IMR-90 (cell line): Measurements from ENCODE around the gene CYP17A1.

Experiments
- BHLHE40 ChIP-seq: fragments of 150-350 bp; IDR thresholded peaks from 2 replicates; pipeline ENCODE4 v1.6.1; 2016; ENCODE audit warnings: mild to moderate bottlenecking, low read depth, low read length
- CEBPB ChIP-seq: IDR thresholded peaks from 2 replicates; pipeline ENCODE4 v1.6.1; 2012; ENCODE audit warnings: low read depth, low read length, improper control_type of control experiment
- MAFK ChIP-seq: IDR thresholded peaks from 2 replicates; pipeline ENCODE4 v1.6.1; 2012; ENCODE audit warnings: low read depth, low read length, improper control_type of control experiment
- MXI1 ChIP-seq: IDR thresholded peaks from 2 replicates; pipeline ENCODE4 v1.6.1; 2012; ENCODE audit warnings: low read depth, mild to moderate bottlenecking, low read length, moderate library complexity, borderline replicate concordance
- POLR2A ChIP-seq: IDR thresholded peaks from 2 replicates; pipeline ENCODE4 v1.6.1; 2012; ENCODE audit warnings: mild to moderate bottlenecking, low read depth, low read length
- RAD21 ChIP-seq: IDR thresholded peaks from 2 replicates; pipeline ENCODE4 v1.6.1; 2012; ENCODE audit warnings: low read length, improper control_type of control experiment
- RCOR1 ChIP-seq: IDR thresholded peaks from 2 replicates; pipeline ENCODE4 v1.6.1; 2012; ENCODE audit warnings: mild to moderate bottlenecking, low read length, improper control_type of control experiment; ENCODE audit not compliant: insufficient replicate concordance
- RFX5 ChIP-seq: IDR thresholded peaks from 2 replicates; pipeline ENCODE4 v1.8.0; 2012; ENCODE audit warnings: low read depth, mild to moderate bottlenecking, low read length, moderate library complexity
- SMC3 ChIP-seq: fragments of 150-350 bp; IDR thresholded peaks from 2 replicates; pipeline ENCODE4 v1.6.1; 2016; ENCODE audit warnings: low read depth, mild to moderate bottlenecking, antibody characterized with exemption, low read length, moderate library complexity
- TF ChIP-seq, protein P1 (sequence below): conservative IDR thresholded peaks from 2 replicates; pipeline ENCODE4 v1.5.1; 2012; ENCODE audit warnings: mild to moderate bottlenecking, low read depth, low read length, improper control_type of control experiment
- TF ChIP-seq, protein P2 (sequence below): fragments of 150-350 bp; IDR thresholded peaks from 2 replicates; pipeline ENCODE4 v1.6.1; 2017; ENCODE audit warnings: mild to moderate bottlenecking, antibody characterized with exemption, low read length, low read depth

- TF ChIP-seq SMC3 (no peak), POLR2A (no peak), RAD21 (no peak), RCOR1 (no peak), MXI1 (no peak), BHLHE40 (no peak), CEBPB (no peak), MAFK (no peak), RFX5 (no peak)
- TF ChIP-seq, protein P1, sequence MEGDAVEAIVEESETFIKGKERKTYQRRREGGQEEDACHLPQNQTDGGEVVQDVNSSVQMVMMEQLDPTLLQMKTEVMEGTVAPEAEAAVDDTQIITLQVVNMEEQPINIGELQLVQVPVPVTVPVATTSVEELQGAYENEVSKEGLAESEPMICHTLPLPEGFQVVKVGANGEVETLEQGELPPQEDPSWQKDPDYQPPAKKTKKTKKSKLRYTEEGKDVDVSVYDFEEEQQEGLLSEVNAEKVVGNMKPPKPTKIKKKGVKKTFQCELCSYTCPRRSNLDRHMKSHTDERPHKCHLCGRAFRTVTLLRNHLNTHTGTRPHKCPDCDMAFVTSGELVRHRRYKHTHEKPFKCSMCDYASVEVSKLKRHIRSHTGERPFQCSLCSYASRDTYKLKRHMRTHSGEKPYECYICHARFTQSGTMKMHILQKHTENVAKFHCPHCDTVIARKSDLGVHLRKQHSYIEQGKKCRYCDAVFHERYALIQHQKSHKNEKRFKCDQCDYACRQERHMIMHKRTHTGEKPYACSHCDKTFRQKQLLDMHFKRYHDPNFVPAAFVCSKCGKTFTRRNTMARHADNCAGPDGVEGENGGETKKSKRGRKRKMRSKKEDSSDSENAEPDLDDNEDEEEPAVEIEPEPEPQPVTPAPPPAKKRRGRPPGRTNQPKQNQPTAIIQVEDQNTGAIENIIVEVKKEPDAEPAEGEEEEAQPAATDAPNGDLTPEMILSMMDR: no peak
- TF ChIP-seq, protein P2, sequence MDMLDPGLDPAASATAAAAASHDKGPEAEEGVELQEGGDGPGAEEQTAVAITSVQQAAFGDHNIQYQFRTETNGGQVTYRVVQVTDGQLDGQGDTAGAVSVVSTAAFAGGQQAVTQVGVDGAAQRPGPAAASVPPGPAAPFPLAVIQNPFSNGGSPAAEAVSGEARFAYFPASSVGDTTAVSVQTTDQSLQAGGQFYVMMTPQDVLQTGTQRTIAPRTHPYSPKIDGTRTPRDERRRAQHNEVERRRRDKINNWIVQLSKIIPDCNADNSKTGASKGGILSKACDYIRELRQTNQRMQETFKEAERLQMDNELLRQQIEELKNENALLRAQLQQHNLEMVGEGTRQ: no peak
Observed at GRCh38 chr10:102831322-102832071, 5.7 kb downstream of the CYP17A1 start.
